HEK293T (cell line): ENCODE results near the gene PTBP1.

Experiments
- ARNT ChIP-seq: fragments of 450-650 bp; IDR thresholded peaks from 2 replicates; pipeline ENCODE4 v1.6.1; 2017; ENCODE audit warnings: mild to moderate bottlenecking
- BHLHE40 ChIP-seq: fragments of 450-650 bp; IDR thresholded peaks from 2 replicates; pipeline ENCODE4 v1.6.1; 2016; ENCODE audit warnings: mild to moderate bottlenecking, moderate library complexity, borderline replicate concordance
- ELF4 ChIP-seq: fragments of 450-650 bp; IDR thresholded peaks from 2 replicates; pipeline ENCODE4 v1.6.1; 2017; ENCODE audit warnings: antibody characterized with exemption
- FOXA1 ChIP-seq: fragments of 450-650 bp; IDR thresholded peaks from 2 replicates; pipeline ENCODE4 v1.6.1; 2016; ENCODE audit warnings: mild to moderate bottlenecking
- FOXM1 ChIP-seq: fragments of 450-650 bp; IDR thresholded peaks from 2 replicates; pipeline ENCODE4 v1.6.1; 2017; ENCODE audit warnings: mild to moderate bottlenecking, borderline replicate concordance
- L3MBTL2 ChIP-seq: fragments of 450-650 bp; conservative IDR thresholded peaks from 2 replicates; pipeline ENCODE4 v1.6.1; 2016; ENCODE audit warnings: mild to moderate bottlenecking
- LEF1 ChIP-seq: fragments of 450-650 bp; IDR thresholded peaks from 2 replicates; pipeline ENCODE4 v1.6.1; 2017; ENCODE audit warnings: mild to moderate bottlenecking, borderline replicate concordance
- SP1 ChIP-seq: fragments of 450-650 bp; IDR thresholded peaks from 2 replicates; pipeline ENCODE4 v1.6.1; 2017
- SUZ12 ChIP-seq: fragments of 450-650 bp; IDR thresholded peaks from 2 replicates; pipeline ENCODE4 v1.6.1; 2016; ENCODE audit warnings: mild to moderate bottlenecking
- TARDBP ChIP-seq: fragments of 450-650 bp; IDR thresholded peaks from 2 replicates; pipeline ENCODE4 v1.6.1; 2016
- ZNF384 ChIP-seq: fragments of 450-650 bp; IDR thresholded peaks from 2 replicates; pipeline ENCODE4 v1.6.1; 2016
- TF ChIP-seq, protein P1 (sequence below): fragments of 450-650 bp; IDR thresholded peaks from 2 replicates; pipeline ENCODE4 v1.6.1; 2016

DNA sequence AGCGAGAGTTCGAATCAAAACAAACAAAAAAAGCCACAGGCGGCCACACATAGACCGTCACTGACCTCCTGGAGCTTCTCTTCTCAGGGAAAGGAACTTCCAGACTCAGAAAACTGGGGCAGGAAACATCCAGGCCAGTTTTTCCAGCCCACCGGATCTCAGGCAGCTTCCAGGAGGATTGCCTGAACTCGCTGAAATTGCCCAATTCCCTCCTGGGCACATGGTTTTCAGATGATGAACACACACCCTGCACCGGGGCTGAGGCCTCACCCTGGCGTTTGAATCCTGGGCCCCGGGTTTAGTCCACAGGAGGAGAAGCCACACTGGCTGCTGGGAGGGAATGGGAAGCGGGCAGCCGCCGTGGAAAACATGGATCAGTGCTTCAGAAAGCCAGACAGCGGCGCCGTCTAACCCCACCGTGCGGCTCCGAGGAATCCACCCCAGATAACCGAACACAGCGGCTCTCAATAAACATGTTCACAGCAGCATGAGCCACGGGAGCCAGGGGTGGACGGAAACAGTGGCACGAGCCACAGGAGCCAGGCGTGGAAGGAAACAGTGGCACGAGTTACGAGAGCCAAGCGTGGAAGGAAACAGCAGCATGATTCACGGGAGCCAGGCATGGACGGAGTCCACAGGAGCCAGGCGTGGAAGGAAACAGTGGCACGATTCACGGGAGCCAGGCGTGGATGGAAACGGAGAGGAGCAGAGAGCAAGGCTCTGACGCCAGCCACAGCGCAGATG, 18.2 kb upstream of the PTBP1 start:
- TF ChIP-seq ZNF384: no peak
- TF ChIP-seq L3MBTL2: peak; percentile 60
- TF ChIP-seq BHLHE40: no peak
- TF ChIP-seq SP1: no peak
- TF ChIP-seq ARNT: no peak
- TF ChIP-seq SUZ12: no peak
- TF ChIP-seq LEF1: no peak
- TF ChIP-seq TARDBP: no peak
- TF ChIP-seq FOXM1: no peak
- no peak for TF ChIP-seq ELF4
- TF ChIP-seq, protein P1, sequence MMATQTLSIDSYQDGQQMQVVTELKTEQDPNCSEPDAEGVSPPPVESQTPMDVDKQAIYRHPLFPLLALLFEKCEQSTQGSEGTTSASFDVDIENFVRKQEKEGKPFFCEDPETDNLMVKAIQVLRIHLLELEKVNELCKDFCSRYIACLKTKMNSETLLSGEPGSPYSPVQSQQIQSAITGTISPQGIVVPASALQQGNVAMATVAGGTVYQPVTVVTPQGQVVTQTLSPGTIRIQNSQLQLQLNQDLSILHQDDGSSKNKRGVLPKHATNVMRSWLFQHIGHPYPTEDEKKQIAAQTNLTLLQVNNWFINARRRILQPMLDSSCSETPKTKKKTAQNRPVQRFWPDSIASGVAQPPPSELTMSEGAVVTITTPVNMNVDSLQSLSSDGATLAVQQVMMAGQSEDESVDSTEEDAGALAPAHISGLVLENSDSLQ: no peak
- TF ChIP-seq FOXA1: no peak
